Prostate gland (tissue), 2 donors: ENCODE data around the gene ANLN.

Experiments
- CTCF ChIP-seq, 4 experiments: fragments of 200-600 bp in 2 of 4; fragments of 450-650 bp in 2 of 4; sonication (generic) in 2 of 4; IDR thresholded peaks; 1 replicate in 3 of 4; 2 replicates in 1 of 4; pipeline ENCODE4 v1.5.1; 2016 to 2019; ENCODE audit warnings: antibody characterized with exemption in 4 of 4, mild to moderate bottlenecking in 2 of 4, moderate library complexity in 2 of 4
- POLR2A ChIP-seq: fragments of 450-650 bp; IDR thresholded peaks from one replicate; pipeline ENCODE4 v1.6.1; 2016; ENCODE audit warnings: antibody characterized with exemption, mild to moderate bottlenecking

GRCh38 chr7:36346260-36346831 is 43.3 kb upstream of the ANLN start:
- TF ChIP-seq POLR2A = no peak
- no peak for TF ChIP-seq CTCF (IDR thresholded peaks at IDR 0.05)
